Stimulated activated CD4-positive, alpha-beta T cell treated with anti-CD3 and anti-CD28 coated beads, Interleukin-4, amount 100 ng/mL, for 48 hours (primary cell): ENCODE measurements around the gene PHF12.
"Not testable (repeated sequence)": the region's sequence is repeated elsewhere in the genome, so short reads cannot be mapped to it uniquely, and the experiment has no call there.

Experiments
- DNase-seq, 2 donors: peaks; one replicate each; pipeline ENCODE4 v3.0.0-alpha.2; 2020; ENCODE audit warnings: low read depth in 2 of 2

PHF12 gene

DNA sequence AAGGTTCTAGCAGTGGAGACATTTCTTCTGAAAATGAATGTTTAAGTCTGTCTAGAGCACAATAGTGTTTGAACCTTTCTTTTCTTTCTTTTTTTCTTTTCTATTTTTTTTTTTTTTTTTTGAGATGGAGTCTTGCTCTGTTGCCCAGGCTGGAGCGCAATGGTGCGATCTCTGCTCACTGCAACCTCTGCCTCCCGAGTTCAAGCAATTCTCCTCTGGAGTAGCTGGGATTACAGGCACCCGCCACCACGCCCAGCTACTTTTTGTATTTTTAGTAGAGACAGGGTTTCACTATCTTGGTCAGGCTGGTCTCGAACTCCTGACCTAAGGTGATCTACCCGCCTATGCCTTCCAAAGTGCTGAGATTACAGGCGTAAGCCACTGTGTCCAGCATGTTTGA lies 16.8 kb downstream of the PHF12 start:
- not testable (repeated sequence) for DNase-seq

DNA sequence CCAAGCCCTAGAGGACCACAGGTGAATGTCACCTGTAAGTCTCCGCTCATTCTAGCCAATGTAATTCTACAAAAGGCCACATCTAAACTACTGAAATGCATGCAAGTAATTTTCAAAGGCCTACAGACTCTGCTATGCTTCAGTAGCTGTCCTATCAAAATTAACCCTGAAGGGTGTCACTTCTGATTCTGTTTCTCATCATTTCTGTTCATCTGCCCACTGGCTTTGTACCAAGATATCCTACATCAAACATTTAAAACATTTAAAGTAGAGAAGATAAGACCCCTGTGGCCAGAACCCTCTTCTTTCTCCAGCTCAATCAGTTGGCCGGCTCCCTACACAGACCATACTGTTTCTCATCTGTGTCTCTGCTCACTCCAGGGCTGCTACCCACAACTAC lies 21.5 kb downstream of the PHF12 start:
- no peak for DNase-seq

DNA sequence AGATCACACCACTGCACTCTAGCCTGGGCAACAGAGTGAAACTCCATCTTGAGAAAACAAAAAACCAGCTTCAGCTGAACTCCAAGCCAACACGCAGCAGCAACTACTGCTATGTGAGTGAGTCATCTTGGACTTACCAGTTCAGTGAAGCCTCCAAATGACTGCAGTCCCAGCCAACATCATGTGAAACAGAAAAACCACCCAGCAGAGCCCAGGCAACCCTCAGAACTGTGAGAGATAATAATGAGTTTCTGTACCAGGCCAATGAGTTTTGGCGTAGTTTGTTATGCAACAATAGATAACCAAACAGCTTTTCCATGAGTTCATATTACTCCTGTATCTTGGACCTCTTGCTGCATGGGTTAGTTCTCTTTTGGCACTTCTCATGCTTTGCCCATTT lies 23.3 kb downstream of the PHF12 start:
- DNase-seq = peak in 1 of 2 donors; percentile 32

DNA sequence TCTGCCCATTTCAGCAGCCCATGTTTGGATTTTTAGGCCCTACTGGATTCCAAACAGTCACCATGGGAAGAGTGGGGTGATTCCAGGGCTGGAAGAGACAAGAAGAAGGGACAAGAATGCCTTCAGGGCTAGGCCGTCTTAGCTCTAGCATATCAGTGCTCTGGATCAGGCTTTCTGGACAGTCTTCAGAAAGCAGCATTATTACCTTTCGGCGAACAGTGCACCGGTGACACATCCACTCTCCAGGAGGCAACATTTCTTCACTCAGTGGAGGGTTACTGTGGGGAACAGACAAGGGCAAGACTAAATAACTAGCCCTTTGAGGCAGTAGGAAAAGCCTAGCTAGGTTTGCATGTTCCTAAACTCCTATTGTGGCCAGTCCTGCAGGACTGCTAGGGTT lies 24.5 kb downstream of the PHF12 start:
- no peak for DNase-seq

DNA sequence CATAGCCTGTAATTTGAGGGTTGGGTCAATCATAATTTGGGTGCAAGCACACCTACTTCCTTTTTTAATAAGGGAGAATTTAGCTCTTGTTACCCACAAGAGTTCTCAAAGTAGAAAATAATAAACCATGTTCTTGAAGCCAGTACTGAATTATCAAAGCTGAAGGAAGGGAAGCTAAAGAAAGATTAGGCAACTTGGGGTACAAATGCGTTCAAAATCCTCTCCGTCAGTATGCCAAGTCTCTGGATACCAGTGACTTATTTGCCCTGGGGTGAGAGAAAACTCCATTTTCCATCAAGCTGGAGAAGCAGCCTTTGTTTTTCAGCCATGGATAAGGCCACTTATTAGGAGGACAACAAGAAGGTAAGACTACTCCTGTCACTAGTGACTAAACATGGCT lies 25.0 kb downstream of the PHF12 start:
- no peak for DNase-seq

DNA sequence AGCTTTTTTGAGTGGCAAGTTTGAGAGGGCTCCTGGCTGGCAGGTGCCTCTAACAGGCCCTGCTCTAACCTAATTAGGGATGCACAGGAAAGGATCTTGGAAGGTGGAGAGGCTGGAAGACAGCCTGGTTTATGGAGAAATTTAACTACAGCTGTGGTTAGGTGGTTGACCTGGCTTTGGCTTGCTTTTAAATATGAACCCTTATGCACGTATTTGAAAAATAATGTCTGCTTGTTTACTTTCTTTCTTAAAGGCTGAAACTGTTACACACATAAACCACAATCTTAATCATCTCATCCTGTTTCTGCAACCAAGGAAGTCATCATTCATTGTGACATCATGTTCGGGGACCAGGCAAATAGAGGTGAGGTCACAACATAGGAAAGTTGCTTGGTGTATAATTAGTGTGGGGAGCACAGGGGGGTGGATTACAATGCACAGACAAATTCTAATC lies 25.4 kb downstream of the PHF12 start:
- no peak for DNase-seq

DNA sequence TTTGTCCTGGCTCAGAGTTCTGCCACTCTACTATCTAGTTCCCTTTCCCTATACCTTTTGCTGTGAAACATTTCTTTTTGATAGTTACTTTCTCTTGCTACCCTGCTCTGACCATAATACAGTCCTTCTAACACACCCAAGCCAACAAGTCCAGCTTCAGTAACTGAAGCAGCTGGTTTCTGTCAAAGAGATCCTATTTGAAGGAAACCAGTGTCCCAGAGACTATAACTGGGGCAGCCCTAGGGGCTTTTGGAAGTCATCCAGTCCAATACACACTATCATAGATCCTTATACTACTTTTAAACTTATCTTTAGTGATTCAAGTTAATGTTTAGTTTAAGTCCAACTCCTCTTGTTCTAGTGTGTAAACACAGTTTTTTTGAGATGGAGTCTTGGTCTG lies 31.1 kb downstream of the PHF12 start:
- no peak for DNase-seq

DNA sequence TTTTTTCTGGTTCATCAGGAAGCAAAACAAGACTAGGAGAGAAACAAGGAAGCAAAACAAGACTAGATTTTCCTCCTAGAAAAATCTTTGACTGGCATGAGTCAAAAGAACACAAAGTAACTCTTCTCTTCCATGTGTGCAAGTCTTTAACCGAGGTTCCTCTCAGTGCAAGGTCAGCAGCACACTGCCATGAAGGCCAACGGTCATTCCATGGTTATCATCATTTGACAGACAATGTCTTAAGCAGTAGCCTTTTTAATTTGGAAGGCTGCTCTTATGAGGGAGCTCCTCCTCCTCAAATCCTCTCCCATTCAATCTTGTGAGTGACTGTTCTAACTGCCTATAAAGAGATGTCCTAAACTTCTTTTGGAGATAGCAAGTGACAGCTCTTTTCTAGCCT lies 33.0 kb downstream of the PHF12 start:
- DNase-seq = no peak

DNA sequence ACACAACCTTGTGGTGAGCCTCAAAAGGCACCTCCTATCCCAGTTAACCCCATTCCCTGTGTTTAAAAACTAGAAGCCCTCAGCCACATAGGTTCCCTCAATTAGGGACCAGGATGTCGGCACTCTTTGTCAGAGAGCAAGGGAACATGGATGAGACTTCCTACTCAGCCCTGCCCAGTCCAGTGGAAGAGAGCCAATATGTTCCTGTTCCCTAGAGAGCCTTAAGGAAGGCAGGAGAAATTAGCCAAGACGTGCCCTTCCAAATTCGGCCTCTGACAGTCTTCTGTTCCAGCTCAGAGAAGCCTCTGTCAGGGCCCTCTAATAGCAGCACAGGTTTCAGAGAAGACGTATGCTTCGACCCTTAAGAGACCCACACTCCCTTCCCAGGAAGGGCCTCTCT lies 33.9 kb downstream of the PHF12 start:
- no peak for DNase-seq

DNA sequence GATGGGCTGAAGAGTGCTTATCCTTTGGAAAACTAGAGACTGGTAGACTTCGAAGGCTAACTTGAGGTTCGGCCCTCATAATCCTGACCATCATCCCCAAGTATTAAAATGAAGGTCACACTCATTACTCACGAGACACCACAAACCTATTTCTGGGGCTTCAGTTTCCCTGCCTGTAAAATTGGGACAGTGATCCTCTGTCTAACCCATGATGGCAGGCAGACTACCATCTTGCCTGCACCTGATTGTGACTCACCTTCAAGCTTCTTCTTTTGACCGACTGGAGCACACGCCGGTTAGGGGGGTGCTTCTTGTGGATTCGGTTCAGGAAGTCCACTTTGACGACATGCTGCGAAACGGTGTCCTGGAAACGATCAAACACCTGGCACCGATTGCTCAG lies 34.3 kb downstream of the PHF12 start:
- no peak for DNase-seq

DNA sequence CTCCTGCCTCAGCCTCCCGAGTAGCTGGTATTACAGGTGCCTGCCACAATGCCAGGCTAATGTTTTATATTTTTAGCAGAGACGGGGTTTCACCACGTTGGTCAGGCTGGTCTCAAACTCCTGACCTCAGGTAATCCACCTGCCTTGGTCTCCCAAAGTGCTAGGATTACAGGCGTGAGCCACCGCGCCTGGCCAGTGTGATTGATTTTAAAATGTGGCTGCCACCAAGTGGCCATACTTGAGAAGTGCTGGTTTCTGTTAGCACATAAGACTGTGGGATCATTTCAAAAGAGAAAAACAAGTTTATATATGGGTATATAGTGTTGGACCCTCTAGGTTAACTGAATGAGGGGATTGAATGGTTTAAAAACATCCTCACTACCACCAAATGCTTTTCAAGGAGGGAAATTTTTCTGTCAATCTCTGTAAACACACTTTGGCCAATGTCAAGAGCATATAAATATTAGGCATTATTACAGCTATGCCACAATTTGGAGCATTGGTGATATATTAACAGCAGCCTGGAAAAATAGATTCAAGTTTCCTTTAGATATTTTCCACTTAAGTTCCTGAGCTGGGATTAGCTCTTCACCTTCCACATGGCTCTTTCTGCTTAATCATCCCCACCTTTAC lies 34.9 kb downstream of the PHF12 start:
- no peak for DNase-seq

DNA sequence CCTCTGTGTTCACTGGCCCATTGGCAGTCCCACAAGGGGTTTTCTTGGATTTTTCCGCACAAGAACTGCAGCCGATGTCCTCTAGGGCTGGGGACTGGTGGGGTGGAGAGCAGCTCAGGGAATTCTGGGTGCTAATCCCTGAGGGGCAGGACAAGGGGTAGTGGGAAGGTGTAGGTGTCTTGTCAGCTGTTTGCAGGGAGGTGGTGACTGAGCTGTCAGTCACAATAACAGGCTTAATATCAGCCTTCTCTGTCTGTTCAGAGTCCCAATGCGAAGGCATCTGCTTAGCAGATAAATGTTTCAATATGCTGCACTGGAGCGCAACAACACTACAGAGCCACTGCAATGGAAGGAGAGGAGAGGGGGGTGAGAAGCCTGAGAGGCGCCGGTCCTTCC lies 38.4 kb downstream of the PHF12 start:
- DNase-seq = no peak

DNA sequence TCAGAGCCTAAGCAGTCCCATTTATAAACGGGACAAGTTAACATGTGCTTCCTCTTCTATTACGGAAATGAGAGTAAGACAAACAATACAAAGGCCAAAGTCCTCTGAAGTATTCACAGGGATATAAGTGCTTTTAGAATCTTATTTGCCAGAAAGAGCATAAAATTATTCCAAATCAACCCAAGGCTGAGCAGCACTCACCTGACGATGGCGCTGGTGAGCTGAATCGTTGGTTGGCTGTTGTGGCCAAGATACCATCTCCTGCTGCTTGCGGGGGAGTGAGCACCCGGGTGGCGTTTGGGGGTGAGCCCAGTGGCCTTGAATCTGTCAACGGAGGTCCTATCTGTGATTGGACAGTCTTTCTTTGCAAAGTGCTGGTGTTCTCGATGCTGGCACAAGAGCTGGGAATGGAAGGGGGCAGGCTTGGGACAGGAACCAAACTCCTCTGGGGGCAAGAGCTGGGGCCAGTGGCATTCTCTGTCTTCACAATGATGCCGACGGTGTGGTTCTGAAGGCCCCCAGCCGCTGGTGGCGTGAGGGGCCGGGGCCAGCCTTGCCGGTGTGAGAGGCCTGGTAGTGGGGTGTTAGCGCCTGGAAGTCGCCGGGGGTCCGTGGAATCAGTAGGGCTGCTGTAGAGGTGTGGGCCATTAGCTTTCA lies 38.9 kb downstream of the PHF12 start:
- DNase-seq = no peak

DNA sequence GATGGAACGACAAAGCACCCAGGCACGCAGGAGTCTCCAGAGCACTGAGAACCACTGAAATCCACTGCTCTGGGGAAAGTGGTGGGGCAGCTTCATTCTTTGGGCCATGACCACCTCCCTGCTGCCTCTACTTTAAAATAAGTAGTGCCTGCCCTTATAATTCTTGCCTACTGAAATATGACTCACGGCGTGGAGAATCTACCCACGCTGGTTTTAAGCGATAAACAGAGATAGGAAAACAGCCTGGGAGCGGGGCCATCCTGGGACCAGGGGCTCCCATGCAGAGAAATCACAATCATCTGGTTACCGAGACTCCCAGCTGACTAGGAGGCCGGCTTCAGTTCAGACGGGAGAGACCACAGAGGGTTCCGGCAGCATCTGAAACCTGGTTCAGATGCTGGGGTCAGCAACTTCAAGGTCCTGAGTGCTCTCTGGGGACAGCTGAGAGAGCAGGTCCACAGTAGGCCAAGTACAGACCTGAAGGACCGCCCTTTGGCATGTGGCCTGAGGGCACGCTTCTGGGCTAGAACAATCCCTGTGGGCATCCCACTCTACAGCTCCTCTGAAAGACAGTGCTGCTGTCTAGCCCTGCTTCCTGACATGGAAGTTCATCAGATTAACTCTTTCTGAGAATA lies 39.8 kb downstream of the PHF12 start:
- DNase-seq = no peak

DNA sequence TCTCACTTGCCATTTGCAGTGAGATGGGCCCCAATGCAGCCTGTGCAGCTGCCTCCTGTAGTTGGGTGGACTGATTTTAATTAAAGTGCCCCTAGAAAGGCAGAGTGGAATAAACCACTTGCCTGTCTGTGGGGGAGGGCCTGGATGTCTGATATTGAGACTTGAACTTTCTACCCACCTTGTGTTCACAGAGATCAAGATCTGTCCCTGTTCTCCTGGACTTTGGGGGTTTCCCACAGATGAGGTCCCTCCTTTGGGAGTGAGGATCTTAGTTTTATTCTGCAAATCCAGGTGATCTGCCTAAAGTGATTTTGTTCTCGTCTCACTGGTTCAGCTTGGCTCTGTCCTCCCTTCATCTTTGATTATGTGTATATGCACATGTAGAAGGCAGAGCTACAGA lies 40.8 kb downstream of the PHF12 start:
- no peak for DNase-seq

DNA sequence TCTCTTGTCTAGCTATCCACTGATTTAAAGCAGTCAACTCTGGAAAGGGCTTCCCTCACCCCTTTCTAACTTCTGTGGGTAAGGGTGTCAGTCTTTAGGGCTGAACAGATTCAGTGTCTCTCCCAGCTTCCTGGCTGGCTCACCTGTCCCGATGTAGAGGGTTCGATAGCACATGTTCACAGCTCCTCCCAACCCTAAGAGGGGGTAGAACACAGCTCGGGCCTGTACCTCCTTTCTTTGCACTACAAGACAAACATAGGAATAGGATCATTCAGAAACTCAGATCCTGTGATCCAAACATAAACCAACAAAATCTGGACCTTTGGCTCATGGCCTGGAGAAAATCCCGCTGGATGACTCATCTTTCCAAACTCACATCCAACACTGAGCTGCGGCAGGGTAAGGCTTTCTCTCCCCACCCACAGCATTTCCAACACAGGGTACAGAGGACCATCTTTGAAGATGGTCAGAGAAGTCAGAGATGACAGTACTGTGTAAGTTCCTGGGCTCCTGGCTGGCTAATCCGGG lies 42.6 kb downstream of the PHF12 start:
- DNase-seq = no peak

DNA sequence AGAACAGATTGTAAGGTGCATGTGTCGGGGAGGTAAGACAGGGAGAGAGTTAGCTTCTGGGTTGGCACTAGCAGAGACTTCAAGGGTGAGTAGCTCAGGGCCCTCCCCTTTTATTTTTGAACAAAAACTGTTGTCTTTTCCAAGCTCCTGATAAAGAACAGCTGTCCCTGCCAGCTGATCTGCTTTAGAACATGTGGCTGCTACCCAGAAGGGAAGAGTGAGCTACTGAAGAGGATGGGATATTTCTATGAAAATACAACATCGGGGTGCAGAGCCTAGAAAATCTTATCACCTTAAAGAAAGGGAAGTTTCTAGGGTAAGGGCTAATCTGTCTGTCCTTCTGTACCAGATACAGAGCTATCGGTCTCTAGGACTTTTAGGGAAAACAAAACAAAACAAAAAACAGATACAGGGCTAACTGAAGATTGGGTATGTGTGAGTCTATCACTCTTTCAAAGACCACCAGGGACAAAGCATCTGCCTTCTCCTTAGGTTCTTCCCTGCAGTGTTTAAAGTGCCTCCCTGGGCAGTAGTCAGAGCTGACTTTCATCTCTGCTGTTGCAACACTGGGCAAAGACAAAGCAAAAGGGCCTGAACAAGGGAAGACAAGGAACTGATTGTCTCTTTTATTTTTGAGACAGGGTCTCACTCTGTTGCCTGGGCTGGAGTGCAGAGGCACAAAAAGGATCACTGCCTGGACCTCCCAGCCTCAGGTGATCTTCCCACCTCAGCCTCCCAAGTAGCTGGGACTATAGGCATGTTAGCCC lies 43.4 kb downstream of the PHF12 start:
- DNase-seq = no peak

DNA sequence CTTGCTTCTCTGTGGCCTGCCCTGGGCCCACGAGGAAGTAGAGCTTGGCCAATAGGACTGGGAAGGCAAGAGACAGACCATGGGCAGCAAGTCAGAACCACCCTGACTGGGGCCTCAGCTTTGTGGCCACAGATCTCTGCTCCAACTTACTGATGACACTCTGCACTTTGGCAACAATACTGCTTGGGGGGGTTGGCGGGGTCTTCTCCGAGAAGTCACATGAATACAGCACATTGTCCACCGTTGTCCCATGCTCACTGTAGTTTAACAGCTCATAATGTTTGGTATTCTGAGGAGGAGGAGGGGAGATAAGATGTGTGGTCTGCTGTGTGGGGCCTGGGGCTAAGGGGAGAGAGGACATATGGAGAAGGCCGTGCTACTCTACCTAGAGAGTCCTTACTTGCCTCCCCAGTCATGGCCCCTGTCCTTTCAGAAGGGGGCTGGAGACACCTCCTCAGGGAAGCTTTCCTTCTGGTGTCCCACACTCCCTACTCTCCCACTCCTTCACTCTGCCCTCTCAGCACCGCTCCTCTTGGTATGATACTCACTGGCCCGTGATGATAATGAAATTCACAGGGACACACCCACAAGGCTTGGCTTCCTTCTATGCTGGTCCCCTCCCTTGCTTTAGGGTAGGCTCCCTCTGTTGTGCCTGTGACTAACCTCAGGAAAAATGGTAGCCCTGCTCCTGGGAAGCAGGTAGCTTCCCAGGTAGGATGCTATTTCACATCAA lies 44.4 kb downstream of the PHF12 start:
- no peak for DNase-seq

DNA sequence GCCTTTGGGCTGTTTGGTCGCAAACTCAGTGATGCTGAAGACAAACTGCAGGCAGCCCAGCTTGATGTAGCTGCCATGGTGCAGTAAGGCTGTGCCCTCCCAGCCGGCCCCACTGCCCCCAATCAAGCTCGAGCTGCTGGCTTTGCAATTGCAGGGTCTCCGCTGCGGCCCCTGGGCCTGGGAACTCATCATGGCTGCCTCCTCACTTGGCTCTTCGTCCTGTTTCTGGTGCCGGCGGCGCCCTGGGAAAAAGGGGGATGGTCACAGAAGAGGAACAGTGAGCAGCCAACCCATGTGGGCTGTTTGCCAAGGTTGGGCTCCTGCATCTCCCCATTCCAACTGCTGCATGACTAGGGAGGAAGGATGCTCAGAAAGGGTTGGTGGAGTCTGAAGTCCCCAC lies 45.0 kb downstream of the PHF12 start:
- DNase-seq = no peak

DNA sequence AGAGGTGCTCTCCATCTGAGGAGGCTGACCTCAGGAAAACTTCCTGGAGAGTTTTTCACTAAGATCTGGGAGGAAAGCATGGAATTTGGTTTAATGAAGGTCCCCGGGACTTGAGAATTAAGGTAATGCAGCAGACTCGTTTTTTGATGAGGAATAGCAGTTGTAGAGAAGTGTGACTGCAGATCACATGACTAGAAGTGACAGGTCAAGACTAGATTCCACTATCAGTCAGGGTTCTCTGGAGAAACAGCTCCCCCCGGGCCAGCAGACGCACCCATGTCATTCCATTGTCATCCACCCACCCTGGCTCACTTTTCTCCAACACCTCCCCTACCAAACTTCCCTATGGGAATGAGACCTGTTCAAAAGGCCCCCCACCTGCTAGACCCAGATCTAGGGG lies 46.5 kb downstream of the PHF12 start:
- no peak for DNase-seq

DNA sequence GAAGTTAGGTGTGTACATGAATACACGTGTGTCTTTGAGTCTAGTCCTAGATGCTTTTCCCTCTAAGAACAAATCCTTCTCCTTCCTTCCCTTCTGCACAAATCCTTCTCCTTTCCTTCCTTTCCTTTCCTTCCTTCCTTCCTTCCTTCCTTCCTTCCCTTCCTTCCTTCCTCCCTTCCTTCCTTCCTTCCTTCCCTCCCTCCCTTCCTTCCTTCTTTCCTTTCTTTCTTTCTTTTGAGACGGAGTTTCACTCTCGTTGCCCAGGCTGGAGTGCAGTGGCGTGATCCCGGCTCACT lies 47.8 kb downstream of the PHF12 start:
- DNase-seq = not testable (repeated sequence)
